Body of pancreas (tissue), 4 donors: Measurements from ENCODE around the gene KCND3.

Experiments
- POLR2A ChIP-seq, 3 donors: fragments of 450-650 bp; IDR thresholded peaks; one replicate each; pipeline ENCODE4 v1.6.1; 2016; ENCODE audit warnings: antibody characterized with exemption in 3 of 3, mild to moderate bottlenecking in 2 of 3
- TF ChIP-seq, protein P1 (sequence below), 7 experiments: fragments of 450-650 bp in 4 of 7; fragments of 200-600 bp in 3 of 7; sonication (generic) in 3 of 7; IDR thresholded peaks; one replicate each; pipeline ENCODE4 v1.5.1; 2016 to 2019; ENCODE audit warnings: antibody characterized with exemption in 7 of 7

DNA sequence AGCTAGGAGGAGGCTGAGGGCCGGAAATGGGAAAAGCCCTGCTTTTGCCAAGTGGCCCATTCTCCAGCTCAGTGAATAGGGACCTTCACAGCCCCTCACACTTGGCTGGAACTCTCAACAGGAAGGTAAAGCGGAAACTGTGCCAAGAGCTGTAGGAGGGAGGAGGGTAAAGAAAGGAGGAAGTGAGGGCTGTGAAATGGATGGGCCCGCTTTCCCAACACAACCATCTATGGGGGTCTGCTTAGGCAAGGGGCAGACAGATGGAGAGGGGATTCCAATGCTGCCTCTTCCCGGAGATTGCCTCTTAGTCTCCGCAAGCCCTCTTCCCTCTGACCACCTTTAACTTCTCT, 255.5 kb downstream of the KCND3 start:
- TF ChIP-seq POLR2A (IDR thresholded peaks at IDR 0.05) = no peak
- TF ChIP-seq, protein P1, sequence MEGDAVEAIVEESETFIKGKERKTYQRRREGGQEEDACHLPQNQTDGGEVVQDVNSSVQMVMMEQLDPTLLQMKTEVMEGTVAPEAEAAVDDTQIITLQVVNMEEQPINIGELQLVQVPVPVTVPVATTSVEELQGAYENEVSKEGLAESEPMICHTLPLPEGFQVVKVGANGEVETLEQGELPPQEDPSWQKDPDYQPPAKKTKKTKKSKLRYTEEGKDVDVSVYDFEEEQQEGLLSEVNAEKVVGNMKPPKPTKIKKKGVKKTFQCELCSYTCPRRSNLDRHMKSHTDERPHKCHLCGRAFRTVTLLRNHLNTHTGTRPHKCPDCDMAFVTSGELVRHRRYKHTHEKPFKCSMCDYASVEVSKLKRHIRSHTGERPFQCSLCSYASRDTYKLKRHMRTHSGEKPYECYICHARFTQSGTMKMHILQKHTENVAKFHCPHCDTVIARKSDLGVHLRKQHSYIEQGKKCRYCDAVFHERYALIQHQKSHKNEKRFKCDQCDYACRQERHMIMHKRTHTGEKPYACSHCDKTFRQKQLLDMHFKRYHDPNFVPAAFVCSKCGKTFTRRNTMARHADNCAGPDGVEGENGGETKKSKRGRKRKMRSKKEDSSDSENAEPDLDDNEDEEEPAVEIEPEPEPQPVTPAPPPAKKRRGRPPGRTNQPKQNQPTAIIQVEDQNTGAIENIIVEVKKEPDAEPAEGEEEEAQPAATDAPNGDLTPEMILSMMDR (IDR thresholded peaks at IDR 0.05) = no peak
